Psoas muscle (tissue), 8 donors: Measurements from ENCODE around the gene SPESP1. TPM values are rescaled to one million over a fixed set of nuclear protein-coding genes. Genes with fewer than 3 reads are reported as not detected.
"Not testable (repeated sequence)": the region's sequence is repeated elsewhere in the genome, so short reads cannot be mapped to it uniquely, and the experiment has no call there.

Experiments used
- ATAC-seq, 4 donors: fragments of 200-7000 bp; cut with Tn5 transposase; one replicate each; pipeline ENCODE4 v1.9.1; 2020; ENCODE audit warnings: moderate library complexity in 3 of 4, mild to moderate bottlenecking in 2 of 4
- DNase-seq, 2 donors: peaks; one replicate each; pipeline ENCODE4 v3.0.0-alpha.2; 2020
- H3K27ac ChIP-seq: fragments of 200-600 bp; one replicate; pipeline ENCODE4 v1.8.0; 2022
- H3K27me3 ChIP-seq, 3 donors: fragments of 200-600 bp in 1 of 3; one replicate each; pipeline versions ENCODE4 v1.6.1 to v1.8.0; 2013 to 2022; ENCODE audit warnings: low read length in 2 of 3, mild to moderate bottlenecking in 2 of 3, moderate library complexity in 1 of 3; ENCODE audit not compliant: insufficient read depth in 3 of 3
- H3K36me3 ChIP-seq, 2 donors: fragments of 200-600 bp in 1 of 2; one replicate each; pipeline versions ENCODE4 v1.6.1 to v1.8.0; 2013 to 2022; ENCODE audit warnings: low read depth in 1 of 2, mild to moderate bottlenecking in 1 of 2, moderate library complexity in 1 of 2; ENCODE audit not compliant: insufficient read depth in 1 of 2
- H3K4me1 ChIP-seq: fragments of 200-600 bp; one replicate; pipeline ENCODE4 v1.8.0; 2022
- H3K4me3 ChIP-seq: fragments of 200-600 bp; one replicate; pipeline ENCODE4 v1.8.0; 2022; ENCODE audit warnings: mild to moderate bottlenecking
- H3K9me3 ChIP-seq: fragments of 200-600 bp; one replicate; pipeline ENCODE4 v1.8.0; 2022
- WGBS, 3 donors: extraction: QIAGEN DNeasy Blood & Tissue Kit; methylation state at CpG; one replicate each; pipeline versions ENCODE4 v1.1.6 to v1.1.7; 2013; 5-methylcytosine and 5-hydroxymethylcytosine counted together
- intact Hi-C, 2 donors: fragments of 100-400 bp; cut with DNase I; formaldehyde crosslinking; loops; one replicate each; pipeline versions ENCODE4 v1.11.0 to v1.14.2; 2022
- polyA plus RNA-seq, 3 donors: library from polyadenylated mRNA; stranded (reverse); fragments of 200-250 nt; gene quantifications; one replicate each; pipeline ENCODE4 v1.2.3, GENCODE V29; 2013
- total RNA-seq, 4 donors: library from RNA; stranded (reverse); fragmentation: NEBNext Ultra II Directional in 2 of 4; extraction: Animal tissue kit (Norgen Biotek cat#: 25700) in 2 of 4; gene quantifications; one replicate each; pipeline versions ENCODE4 v1.2.1 to v1.2.4, GENCODE V29; 2021 to 2023
- TF ChIP-seq, protein P1 (sequence below): fragments of 200-600 bp; IDR thresholded peaks from one replicate; pipeline ENCODE4 v1.8.0; 2022; ENCODE audit warnings: antibody characterized with exemption
- donor health status: healthy with polysubstance abuse.
- donor health status: DM: no; HTN: no; CAD: no; lungs with moderate emphysema.
- donor health status: Bipolar disorder and iron deficiency.
- donor health status: healthy.
- donor health status: DM: yes; HTN: yes; CAD: no.
- donor health status: DM: no; HTN: no; CAD: no.
- donor health status: DM: no; HTN: no; CAD: no.
- donor health status: DM: yes; HTN: yes; CAD: no.

Gene SPESP1
- total and polyA plus RNA-seq, 7 donors, result 0.60 to 3.2 (median 2.4) TPM

DNA sequence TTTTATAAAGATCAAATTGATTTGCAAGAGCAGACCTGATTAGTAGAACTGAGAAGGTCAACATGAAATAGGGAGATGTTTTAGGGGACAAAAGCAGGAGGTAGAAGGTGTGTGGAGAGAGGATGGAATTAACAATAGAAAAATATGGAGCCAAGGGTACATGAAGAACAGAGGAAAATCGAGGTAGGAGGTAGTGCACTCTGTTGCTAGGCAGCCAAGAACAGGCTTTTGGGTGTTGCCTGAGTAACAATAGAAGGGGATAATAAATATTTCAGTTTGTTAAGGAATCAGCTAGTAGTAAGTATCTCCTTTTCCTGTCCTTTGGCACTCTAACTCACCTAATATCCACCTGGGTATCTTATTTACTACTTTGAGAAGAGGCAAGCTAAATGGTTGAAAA is 9.2 kb downstream of the SPESP1 start:
- Histone ChIP-seq H3K27ac (no peak overlapping the region), H3K9me3 (no peaks in the 10 kb centered on the region), H3K4me1 (no peaks in the 10 kb centered on the region), H3K27me3 (peaks cover 0 to 2% (median under 1%) of the 10 kb centered on the region in 3 donors), H3K4me3 (no peak overlapping the region), H3K36me3 (no peaks in the 10 kb centered on the region)
- TF ChIP-seq, protein P1, sequence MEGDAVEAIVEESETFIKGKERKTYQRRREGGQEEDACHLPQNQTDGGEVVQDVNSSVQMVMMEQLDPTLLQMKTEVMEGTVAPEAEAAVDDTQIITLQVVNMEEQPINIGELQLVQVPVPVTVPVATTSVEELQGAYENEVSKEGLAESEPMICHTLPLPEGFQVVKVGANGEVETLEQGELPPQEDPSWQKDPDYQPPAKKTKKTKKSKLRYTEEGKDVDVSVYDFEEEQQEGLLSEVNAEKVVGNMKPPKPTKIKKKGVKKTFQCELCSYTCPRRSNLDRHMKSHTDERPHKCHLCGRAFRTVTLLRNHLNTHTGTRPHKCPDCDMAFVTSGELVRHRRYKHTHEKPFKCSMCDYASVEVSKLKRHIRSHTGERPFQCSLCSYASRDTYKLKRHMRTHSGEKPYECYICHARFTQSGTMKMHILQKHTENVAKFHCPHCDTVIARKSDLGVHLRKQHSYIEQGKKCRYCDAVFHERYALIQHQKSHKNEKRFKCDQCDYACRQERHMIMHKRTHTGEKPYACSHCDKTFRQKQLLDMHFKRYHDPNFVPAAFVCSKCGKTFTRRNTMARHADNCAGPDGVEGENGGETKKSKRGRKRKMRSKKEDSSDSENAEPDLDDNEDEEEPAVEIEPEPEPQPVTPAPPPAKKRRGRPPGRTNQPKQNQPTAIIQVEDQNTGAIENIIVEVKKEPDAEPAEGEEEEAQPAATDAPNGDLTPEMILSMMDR, result no peak
- intact Hi-C loops, result no loop called here
- ATAC-seq (no peak), DNase-seq (no peak)
- 45 to 64% (median 61%) methylated on average over 1 of the region's 1 CpG for WGBS, 3 donors

DNA sequence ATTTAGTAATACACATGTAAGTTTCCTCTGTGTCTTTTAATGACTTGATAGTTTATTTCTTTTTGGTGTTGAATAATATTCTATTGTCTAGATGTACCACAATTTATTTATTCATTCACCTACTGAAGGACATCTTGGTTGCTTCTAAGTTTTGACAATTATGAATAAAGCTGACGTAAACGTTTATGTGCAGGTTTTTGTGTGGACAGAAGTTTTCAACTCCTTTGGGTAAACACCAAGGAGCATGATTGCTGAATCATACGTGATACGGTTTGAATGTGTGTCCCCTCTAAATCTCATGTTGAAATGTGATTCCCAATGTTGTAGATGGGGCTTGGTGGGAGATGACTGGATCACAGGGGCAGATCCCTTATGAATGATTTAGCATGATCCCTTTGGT is 21.5 kb downstream of the SPESP1 start:
- intact Hi-C loops, result no loop called here
- no peaks in the 10 kb centered on the region for H3K4me1 ChIP-seq
- H3K4me3 ChIP-seq, result no peak overlapping the region
- no peaks in the 10 kb centered on the region for H3K27me3 ChIP-seq
- DNase-seq (no peak), ATAC-seq (no peak)
- TF ChIP-seq, protein P1, result no peak
- 70 to 77% (median 75%) methylated on average over 4 of the region's 4 CpGs for WGBS, 3 donors
- H3K9me3 ChIP-seq, result peaks cover 11% of the 10 kb centered on the region
- no peak overlapping the region for H3K27ac ChIP-seq
- H3K36me3 ChIP-seq, result no peaks in the 10 kb centered on the region

DNA sequence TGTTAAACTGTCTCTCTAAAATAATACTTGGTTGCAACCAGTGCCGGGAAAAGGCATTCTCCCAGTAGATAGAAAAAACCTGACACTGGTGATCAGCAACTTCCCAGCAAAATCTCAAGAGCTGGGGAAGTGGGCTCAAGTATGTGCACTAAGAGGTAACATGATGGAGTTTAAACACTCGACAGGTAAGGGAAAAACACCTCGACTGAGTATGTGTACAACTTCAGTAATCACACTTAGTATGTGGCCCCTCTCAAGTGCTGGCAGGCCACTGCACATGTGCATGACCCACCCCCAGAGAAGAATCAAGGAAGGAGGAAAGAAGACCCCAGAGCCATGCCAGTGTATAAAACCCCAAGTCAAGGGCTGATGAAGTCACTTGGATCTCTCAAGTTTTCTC is 27.4 kb downstream of the SPESP1 start:
- ATAC-seq (no peak), DNase-seq (no peak)
- 85 to 91% (median 85%) methylated on average over 3 of the region's 3 CpGs for WGBS, 3 donors
- intact Hi-C loops, result no loop called here
- H3K36me3 ChIP-seq, result no peaks in the 10 kb centered on the region
- H3K4me1 ChIP-seq, result no peaks in the 10 kb centered on the region
- H3K9me3 ChIP-seq, result no peaks in the 10 kb centered on the region
- H3K4me3 ChIP-seq, result no peak overlapping the region
- TF ChIP-seq, protein P1, result no peak
- H3K27me3 ChIP-seq, result no peaks in the 10 kb centered on the region
- H3K27ac ChIP-seq, result no peak overlapping the region

DNA sequence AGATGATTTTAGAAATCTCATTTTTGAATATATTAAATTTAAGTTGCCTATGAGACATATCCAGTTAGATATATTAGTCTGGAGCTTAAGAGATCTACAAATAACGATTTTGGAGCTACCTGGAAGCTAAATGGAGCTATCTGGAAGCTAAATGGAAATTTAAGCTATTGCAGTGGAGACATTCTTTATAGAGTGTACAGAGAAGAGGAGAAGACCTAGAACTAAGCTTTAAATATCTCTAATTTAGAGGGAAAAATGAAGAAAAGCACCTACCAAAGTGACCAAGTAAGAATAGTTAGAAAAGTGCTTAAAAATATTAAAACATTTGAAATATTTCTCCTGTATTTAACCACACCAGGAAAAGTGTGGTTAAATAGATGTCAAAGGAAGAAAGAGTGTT is 28.3 kb downstream of the SPESP1 start:
- intact Hi-C loops, result no loop called here
- Histone ChIP-seq H3K27me3 (no peaks in the 10 kb centered on the region), H3K4me3 (no peak overlapping the region), H3K27ac (no peak overlapping the region), H3K9me3 (no peaks in the 10 kb centered on the region), H3K36me3 (no peaks in the 10 kb centered on the region), H3K4me1 (no peaks in the 10 kb centered on the region)
- ATAC-seq (no peak), DNase-seq (no peak)
- TF ChIP-seq, protein P1, result no peak
- WGBS, 3 donors, result 59 to 80% (median 66%) methylated on average over 1 of the region's 1 CpG

DNA sequence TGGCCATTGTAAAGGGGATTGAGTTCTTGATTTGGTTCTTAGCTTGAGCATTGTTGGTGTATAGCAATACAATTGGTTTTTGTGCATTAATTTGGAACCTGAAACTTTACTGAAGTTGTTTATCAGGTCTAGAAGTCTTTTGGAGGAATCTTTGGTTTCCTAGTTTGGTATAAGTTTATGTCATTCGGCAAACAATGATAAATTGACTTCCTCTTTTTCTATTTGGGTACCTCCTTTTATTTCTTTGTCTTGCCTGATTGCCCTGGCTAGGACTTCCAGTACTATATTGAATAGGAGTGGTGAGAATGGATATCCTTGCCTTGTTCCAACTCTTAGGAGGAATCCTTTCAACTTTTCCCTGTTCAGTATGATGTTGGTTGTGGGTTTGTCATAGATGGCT is 32.1 kb downstream of the SPESP1 start:
- Histone ChIP-seq H3K9me3 (no peaks in the 10 kb centered on the region), H3K27me3 (no peaks in the 10 kb centered on the region), H3K4me1 (no peaks in the 10 kb centered on the region), H3K4me3 (no peak overlapping the region), H3K36me3 (no peaks in the 10 kb centered on the region), H3K27ac (no peak overlapping the region)
- 73 to 79% (median 74%) methylated on average over 1 of the region's 1 CpG for WGBS, 3 donors
- ATAC-seq, result no peak
- intact Hi-C loops, result no loop called here
- TF ChIP-seq, protein P1, result no peak
- DNase-seq, result no peak

DNA sequence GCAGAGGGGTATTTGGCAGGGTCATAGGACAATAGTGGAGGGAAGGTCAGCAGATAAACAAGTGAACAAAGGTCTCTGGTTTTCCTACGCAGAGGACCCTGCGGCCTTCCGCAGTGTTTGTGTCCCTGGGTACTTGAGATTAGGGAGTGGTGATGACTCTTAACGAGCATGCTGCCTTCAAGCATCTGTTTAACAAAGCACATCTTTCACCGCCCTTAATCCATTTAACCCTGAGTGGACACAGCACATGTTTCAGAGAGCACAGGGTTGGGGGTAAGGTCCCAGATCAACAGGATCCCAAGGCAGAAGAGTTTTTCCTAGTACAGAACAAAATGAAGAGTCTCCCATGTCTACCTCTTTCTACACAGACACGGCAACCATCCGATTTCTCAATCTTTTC is 33.4 kb downstream of the SPESP1 start:
- 81 to 91% (median 83%) methylated on average over 4 to 6 of the region's 7 CpGs for WGBS, 3 donors
- H3K27ac ChIP-seq, H3K4me3 ChIP-seq, H3K27me3 ChIP-seq, H3K9me3 ChIP-seq, H3K36me3 ChIP-seq, H3K4me1 ChIP-seq, DNase-seq, intact Hi-C loops, ATAC-seq: not testable (repeated sequence)
